Breast epithelium (tissue), 4 donors: Measurements from ENCODE around the gene GEMIN4. TPM values are rescaled to one million over a fixed set of nuclear protein-coding genes. Genes with fewer than 3 reads are reported as not detected.
A peak's percentile ranks its signal among the peaks of the same experiment; 100 is the strongest.

Source experiments
- DNase-seq, 2 donors: peaks; one replicate each; pipeline ENCODE4 v3.0.0-alpha.2; 2019; ENCODE audit warnings: low spot score in 2 of 2
- H3K27ac ChIP-seq, 2 donors: fragments of 200-600 bp; sonication (generic) in 1 of 2; one replicate each; pipeline ENCODE4 v1.5.1; 2016 to 2019; ENCODE audit warnings: mild to moderate bottlenecking in 1 of 2
- H3K27me3 ChIP-seq, 2 donors: fragments of 200-600 bp; sonication (generic) in 1 of 2; one replicate each; pipeline versions ENCODE4 v1.5.1 to v1.6.0; 2017 to 2019; ENCODE audit warnings: control low read depth in 1 of 2, mild to moderate bottlenecking in 1 of 2
- H3K36me3 ChIP-seq: fragments of 200-600 bp; one replicate; pipeline ENCODE4 v1.5.1; 2019
- H3K4me1 ChIP-seq, 2 donors: fragments of 200-600 bp; sonication (generic); one replicate each; pipeline ENCODE4 v1.5.1; 2016 to 2019; ENCODE audit warnings: control low read depth in 1 of 2
- H3K4me3 ChIP-seq, 3 donors: fragments of 200-600 bp; sonication (generic); 1 replicate in 2 of 3; 2 replicates in 1 of 3; pipeline ENCODE4 v1.5.1; 2016 to 2019; ENCODE audit warnings: mild to moderate bottlenecking in 3 of 3, moderate library complexity in 2 of 3
- H3K9me3 ChIP-seq, 2 donors: fragments of 200-600 bp; sonication (generic) in 1 of 2; one replicate each; pipeline ENCODE4 v1.5.1; 2016 to 2019; ENCODE audit warnings: control low read depth in 1 of 2
- POLR2A ChIP-seq: fragments of 450-650 bp; IDR thresholded peaks from one replicate; pipeline ENCODE4 v1.6.1; 2016; ENCODE audit warnings: antibody characterized with exemption, mild to moderate bottlenecking, moderate library complexity
- POLR2AphosphoS5 ChIP-seq, 3 donors: sonication (generic); formaldehyde crosslinking; IDR thresholded peaks; one replicate each; pipeline ENCODE4 v1.6.1; 2017; ENCODE audit warnings: antibody characterized with exemption in 3 of 3
- intact Hi-C: fragments of 100-400 bp; cut with DNase I; formaldehyde crosslinking; loops from one replicate; pipeline ENCODE4 v1.15.1; 2023; ENCODE audit warnings: low total_unique reads
- total RNA-seq, 3 donors: library from RNA; depleted of rRNA; stranded (reverse); fragments of >200 nt; gene quantifications; one replicate each; pipeline ENCODE4 v1.1.0, GENCODE V29; 2016
- TF ChIP-seq, protein P1 (sequence below), 3 donors: fragments of 450-650 bp; IDR thresholded peaks; one replicate each; pipeline ENCODE4 v1.5.1; 2016 to 2017; ENCODE audit warnings: antibody characterized with exemption in 3 of 3, mild to moderate bottlenecking in 3 of 3, moderate library complexity in 3 of 3

The GEMIN4 gene
- total RNA-seq, 3 donors from 2014 or later: 21.0 to 25.1 (median 22.1) TPM

DNA sequence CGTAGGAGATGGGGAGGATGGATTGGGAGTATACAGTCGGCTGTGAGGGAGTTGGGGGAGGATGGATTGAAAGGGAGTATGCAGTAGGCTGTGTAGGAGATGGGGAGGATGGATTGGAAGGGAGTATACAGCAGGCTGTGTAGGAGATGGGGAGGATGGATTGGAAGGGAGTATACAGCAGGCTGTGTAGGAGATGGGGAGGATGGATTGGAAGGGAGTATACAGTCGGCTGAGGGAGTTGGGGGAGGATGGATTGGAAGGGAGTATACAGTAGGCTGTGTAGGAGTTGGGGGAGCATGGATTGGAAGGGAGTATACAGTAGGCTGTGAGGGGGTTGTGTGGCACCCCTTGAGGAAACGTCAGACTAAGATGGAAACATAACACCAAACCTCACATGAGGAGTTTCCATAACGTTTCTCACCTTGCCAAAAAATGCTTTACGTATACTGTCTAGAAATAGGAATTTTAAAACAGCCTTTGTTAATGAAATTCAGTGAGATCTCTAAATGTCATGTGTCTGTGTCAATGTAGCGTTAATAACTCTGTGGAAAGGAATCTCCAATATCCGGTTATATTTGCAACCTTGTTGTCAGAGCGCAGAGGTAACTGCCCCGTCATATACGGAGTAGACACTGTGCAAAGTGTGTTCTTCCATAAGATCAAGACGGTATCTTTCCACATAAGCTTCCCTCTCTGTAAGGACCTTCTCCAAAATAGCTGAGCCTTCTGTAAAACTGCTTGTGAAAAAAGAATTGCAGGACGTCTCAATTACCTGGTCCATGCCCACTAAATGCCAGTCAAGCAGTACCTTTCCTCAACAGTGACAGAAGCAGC, 31.1 kb downstream of the GEMIN4 start:
- Histone ChIP-seq H3K36me3 (no peaks in the 10 kb centered on the region), H3K4me1 (peaks cover 0 to 4% of the 10 kb centered on the region in 2 donors), H3K27me3 (no peaks in the 10 kb centered on the region), H3K9me3 (no peaks in the 10 kb centered on the region), H3K27ac (peak overlapping the region in 1 of 2 donors; percentile 48), H3K4me3 (no peak overlapping the region)
- TF ChIP-seq POLR2A: no peak
- intact Hi-C loops: no loop called here
- DNase-seq: no peak

DNA sequence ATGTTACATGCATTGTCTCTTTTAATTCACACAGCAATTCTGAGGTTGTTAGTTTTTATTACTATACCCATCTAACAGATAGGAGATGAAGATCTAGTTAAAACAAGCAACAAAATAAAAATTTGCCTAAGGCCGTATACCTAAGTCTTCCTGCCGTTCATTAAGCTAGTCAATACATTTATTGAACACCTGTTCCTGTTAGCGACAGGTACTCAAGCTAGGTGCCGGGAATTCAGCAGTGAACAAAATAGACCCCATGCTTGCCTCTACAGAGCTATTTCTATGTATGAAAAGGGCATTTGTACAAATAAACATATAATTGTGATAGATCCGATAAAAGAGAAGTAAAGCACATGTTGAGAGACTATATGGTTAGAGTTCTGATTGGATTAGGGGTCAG, 34.0 kb downstream of the GEMIN4 start:
- no peaks in the 10 kb centered on the region for H3K36me3 ChIP-seq
- intact Hi-C loops: no loop called here

DNA sequence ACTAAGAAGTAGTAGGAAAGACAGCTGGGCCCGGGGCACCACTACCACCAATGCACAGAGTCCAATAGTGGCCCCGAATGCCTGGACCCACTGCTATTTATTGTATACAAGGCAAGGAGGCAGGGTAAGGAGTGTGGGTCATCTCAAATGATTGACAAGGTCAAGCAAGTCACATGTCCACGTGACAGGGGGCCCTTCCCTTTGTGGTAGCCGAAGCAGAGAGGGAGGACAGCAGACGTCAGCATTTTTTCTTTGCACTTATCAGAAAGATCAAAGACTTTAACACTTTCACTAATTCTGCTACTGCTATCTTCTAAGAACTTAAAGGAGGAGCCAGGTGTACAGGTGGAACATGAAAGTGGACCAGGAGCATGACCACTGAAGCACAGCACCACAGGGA, 43.9 kb downstream of the GEMIN4 start:
- Histone ChIP-seq H3K4me3 (no peak overlapping the region), H3K27ac (no peak overlapping the region), H3K9me3 (no peaks in the 10 kb centered on the region), H3K27me3 (no peaks in the 10 kb centered on the region), H3K36me3 (no peaks in the 10 kb centered on the region), H3K4me1 (peaks cover 0 to 5% of the 10 kb centered on the region in 2 donors)
- DNase-seq: no peak
- TF ChIP-seq POLR2A (no peak), POLR2AphosphoS5 (IDR thresholded peaks at IDR 0.05) (no peak)
- TF ChIP-seq, protein P1, sequence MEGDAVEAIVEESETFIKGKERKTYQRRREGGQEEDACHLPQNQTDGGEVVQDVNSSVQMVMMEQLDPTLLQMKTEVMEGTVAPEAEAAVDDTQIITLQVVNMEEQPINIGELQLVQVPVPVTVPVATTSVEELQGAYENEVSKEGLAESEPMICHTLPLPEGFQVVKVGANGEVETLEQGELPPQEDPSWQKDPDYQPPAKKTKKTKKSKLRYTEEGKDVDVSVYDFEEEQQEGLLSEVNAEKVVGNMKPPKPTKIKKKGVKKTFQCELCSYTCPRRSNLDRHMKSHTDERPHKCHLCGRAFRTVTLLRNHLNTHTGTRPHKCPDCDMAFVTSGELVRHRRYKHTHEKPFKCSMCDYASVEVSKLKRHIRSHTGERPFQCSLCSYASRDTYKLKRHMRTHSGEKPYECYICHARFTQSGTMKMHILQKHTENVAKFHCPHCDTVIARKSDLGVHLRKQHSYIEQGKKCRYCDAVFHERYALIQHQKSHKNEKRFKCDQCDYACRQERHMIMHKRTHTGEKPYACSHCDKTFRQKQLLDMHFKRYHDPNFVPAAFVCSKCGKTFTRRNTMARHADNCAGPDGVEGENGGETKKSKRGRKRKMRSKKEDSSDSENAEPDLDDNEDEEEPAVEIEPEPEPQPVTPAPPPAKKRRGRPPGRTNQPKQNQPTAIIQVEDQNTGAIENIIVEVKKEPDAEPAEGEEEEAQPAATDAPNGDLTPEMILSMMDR (IDR thresholded peaks at IDR 0.05): no peak
- intact Hi-C loops: no loop called here

More for the DNA sequence above, 34.0 kb downstream of the GEMIN4 start:
- H3K4me3 ChIP-seq: no peak overlapping the region
- H3K4me1 ChIP-seq: peaks cover 0 to 10% of the 10 kb centered on the region in 2 donors
- no peaks in the 10 kb centered on the region for H3K9me3 ChIP-seq
- H3K27ac ChIP-seq: no peak overlapping the region
- no peaks in the 10 kb centered on the region for H3K27me3 ChIP-seq
- DNase-seq: no peak
- no peak for TF ChIP-seq POLR2A
- TF ChIP-seq, protein P1 (IDR thresholded peaks at IDR 0.05): no peak
- no peak for TF ChIP-seq POLR2AphosphoS5 (IDR thresholded peaks at IDR 0.05)

DNA sequence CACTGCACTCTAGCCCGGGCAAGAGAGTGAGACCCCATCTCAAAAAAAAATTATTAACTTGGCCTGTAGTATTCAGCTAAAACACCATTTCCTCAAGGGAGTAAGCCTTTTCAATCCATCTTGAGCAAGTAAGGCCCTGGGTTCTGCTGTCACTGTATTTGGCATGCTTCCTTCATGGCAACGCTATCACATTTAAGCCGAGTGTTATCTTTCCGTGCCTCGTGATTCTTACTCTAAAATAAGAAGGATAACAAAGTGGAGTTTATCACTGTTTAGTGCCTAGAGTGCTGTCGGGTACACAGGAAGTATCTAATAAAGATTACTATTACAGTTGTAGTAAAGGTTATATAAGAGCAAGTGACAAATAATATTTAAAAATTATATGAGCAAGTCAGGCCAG, 46.2 kb downstream of the GEMIN4 start:
- Histone ChIP-seq H3K4me3 (no peak overlapping the region), H3K36me3 (no peaks in the 10 kb centered on the region), H3K4me1 (no peaks in the 10 kb centered on the region), H3K9me3 (no peaks in the 10 kb centered on the region), H3K27me3 (no peaks in the 10 kb centered on the region), H3K27ac (no peak overlapping the region)
- no peak for TF ChIP-seq POLR2AphosphoS5 (IDR thresholded peaks at IDR 0.05)
- no peak for TF ChIP-seq POLR2A
- TF ChIP-seq, protein P1 (IDR thresholded peaks at IDR 0.05): no peak
- no peak for DNase-seq
- intact Hi-C loops: no loop called here

DNA sequence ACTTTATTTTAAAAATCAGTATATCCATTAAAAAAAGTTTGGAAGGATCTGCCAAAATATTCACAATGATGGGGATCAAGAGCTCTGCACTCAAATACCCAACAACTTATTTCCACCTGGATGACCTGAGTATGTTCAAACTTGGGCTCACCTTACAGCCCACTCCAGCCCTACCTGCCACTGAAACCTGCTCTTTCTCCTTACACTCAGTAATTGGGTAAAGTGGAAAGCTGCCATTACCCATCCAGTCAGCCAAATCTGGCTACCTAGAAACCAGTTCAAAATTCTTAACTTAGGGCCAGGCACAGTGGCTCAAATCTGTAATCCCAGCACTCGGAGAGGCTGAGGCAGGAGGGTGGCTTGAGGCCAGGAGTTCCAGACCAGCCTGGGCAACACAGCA, 47.1 kb downstream of the GEMIN4 start:
- TF ChIP-seq POLR2A: no peak
- TF ChIP-seq, protein P1 (IDR thresholded peaks at IDR 0.05): no peak
- TF ChIP-seq POLR2AphosphoS5 (IDR thresholded peaks at IDR 0.05): no peak
- Histone ChIP-seq H3K27ac (no peak overlapping the region), H3K9me3 (no peaks in the 10 kb centered on the region), H3K4me3 (no peak overlapping the region), H3K4me1 (no peaks in the 10 kb centered on the region), H3K36me3 (no peaks in the 10 kb centered on the region), H3K27me3 (no peaks in the 10 kb centered on the region)
- no peak for DNase-seq
- intact Hi-C loops: no loop called here
